NCI-H526 treated with DMSO at 0.1 percent for 48 hours (cell line): ENCODE data around the gene SIN3A.
"Not testable (repeated sequence)": the region's sequence is repeated elsewhere in the genome, so short reads cannot be mapped to it uniquely, and the experiment has no call there.

Experiments used
- DNase-seq: peaks from one replicate; lab custom pipeline; 2025; lab: John Stamatoyannopoulos, UW

The SIN3A gene

DNA sequence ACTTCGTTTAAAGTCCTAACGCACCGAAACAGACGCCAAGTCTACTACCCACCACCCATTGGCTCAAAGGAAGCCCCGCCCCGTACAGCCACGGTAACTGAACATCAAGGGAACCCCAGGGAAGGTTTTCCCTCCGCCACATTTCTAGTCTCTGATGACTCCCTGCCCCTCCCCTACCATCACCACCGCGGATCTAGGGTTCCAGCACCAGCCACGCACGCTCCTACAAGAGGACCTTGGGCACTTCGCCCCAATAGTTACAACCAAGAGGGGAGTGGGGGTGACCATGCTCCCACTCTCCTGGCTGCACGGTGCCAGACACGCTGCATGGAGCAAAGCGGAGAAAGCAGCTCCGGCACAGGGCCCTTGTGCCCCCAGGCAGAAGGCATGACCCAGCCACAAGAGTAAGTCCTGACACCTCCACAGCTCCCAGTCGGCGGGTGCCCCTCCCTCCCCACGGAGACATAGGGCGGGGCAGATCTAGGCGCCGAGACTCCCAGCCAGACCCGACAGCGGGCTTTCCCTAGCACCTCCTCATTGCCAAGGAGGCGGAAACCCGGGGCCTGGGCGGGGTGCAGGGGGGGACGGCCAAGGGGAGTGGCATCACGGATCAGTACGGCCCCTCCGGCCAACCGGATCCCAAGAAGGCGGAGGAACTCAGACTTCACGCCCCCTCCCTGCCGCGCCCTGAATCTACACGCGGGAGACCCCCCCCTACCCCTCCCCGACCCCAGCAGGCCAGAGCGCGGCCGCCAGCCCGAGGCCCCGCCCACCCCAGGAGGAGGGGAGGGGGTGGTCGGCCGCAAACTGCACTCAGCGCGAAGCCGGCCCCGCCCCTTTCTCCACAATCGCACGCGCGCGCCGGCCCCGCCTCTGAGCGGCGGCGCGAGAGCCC lies 936 bp downstream of the SIN3A start:
- DNase-seq, result peak; percentile 85

DNA sequence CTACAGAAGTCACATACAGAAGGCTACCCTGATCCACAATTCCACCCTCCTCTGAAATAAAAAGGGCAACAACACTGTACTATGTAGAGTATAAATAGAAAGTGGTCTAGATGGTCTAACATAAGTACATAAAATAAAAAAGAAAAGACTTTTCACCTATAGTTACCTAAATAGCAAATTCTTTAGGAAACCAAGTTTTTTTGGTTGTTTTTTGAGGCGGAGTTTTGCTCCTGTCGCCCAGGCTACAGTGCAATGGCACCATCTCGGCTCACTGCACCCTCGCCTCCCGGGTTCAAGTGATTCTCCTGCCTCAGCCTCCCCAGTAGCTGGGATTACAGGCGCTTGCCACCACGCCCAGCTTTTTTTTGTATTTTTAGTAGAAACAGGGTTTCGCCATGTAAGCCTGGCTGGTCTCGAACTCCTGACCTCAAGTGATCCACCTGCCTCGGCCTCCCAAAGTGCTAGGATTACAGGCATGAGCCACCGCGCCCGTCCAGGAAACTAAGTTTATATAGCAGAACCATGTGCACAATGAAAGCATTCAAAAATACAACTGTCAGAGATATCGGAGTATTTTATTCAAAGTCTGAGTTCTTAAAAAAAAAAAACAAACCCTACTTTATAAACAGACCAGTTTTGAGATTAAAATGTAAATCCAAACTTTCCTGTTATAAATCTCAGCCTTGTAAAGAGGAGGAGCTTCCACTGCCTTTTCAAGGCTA lies 1.7 kb downstream of the SIN3A start:
- no peak for DNase-seq

DNA sequence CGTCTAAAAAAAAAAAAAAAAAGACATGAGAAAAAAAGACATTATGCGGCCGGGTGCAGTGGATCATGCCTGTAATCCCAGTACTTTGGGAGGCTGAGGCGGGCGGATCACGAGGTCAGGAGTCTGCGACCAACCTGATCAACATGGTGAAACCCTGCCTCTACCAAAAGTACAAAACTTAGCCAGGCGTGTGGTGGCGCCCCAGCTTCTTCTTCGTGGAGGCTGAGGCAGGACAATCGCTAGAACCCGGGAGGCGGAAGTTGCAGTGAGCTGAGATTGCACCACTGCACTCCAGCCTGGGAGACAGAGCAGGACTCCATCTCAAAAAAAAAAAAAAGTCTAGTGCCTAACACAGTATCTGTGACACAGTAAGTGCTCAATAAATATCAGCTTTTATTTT lies 3.3 kb downstream of the SIN3A start:
- DNase-seq, result not testable (repeated sequence)

DNA sequence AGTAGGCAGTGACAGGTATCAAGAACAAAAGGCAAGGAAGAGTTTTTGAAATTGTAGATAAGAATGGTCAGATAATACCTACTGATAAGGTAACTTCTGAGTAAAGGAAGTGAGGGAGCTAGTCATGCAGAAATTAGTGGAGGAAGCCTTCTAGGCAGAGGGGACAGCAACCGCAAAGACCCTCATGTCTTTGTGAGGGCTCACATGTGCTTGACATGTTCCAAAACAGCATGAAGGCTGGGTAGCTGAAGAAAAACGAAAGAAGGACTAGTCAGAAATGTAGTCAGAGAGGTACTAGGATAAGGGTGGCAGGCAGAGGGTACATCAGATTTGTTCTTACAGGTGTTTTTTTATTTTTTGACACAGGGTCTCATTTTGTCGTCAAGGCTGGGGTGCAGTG lies 5.3 kb downstream of the SIN3A start:
- DNase-seq, result no peak

DNA sequence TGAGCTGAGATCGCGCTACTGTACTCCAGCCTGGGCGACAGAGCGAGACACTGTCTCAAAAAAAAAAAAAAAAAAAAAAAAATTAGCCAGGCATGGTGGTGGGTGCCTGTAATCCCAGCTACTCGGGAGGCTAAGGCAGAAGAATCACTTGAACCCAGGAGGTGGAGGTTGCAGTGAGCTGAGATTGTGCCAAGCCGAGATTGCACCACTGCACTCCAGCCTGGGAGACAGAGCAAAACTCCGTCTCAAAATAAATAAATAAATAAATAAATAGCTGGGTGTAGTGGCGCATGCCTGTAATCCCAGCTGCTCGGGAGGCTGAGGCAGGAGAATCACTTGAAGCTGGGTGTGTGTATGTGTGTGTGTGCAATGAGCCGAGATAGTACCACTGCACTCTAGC lies 6.2 kb downstream of the SIN3A start:
- not testable (repeated sequence) for DNase-seq

DNA sequence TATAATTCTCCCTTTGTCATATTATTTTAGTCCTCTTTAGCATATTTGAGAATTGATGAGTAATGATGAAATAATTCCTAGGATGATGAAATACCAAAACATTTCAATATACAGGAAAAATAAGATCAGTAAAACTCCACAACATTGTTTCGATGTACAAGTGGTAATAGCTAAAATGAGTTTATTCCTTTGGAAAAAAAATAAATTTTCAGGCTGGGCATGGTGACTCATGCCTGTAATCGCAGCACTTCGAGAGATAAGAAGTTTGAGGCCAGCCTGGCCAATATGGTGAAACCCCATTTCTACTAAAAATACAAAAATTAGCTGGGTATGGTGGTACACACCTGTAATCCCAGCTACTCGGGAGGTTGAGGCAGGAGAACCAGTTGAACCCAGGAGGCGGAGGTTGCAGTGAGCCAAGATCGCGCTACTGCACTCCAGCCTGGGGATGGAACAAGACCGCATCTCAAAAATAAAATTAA lies 7.5 kb downstream of the SIN3A start:
- not testable (repeated sequence) for DNase-seq

DNA sequence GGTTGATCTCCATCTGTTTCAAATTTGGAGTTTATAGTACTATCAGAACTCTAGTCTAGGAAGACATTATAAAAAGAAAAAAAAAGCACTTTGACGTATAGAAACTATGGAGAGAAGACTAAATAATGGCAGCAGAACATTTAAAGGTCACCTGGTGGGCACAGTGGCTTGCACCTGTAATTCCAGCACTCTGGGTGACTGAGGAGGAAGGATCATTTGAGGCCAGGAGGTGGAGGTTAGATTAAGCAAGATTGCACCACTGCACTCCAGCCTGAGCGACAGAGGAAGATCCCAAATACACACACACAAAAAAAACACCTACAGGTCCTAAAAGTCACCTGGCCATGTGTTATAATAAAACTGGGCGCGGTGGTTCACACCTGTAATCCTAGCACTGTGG lies 13.8 kb downstream of the SIN3A start:
- DNase-seq, result no peak

DNA sequence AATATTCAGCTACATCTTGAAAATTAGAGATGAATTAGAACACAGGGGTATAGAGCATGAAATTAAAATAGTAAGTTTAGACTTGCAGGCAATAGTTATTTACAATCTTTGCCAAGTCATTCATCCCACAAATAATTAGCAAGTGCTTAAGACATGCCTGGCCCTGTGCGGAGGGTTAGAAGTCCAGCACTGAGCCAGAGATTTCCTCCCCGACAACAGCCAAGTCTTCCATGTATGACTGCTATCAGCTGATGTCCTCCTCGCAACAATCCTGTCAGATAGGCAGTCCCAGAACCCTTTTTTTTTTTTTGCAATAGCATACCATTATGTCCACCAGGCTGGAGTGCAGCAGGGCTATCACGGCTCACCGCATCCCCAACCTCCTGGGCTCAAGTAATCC lies 14.6 kb downstream of the SIN3A start:
- DNase-seq, result no peak

DNA sequence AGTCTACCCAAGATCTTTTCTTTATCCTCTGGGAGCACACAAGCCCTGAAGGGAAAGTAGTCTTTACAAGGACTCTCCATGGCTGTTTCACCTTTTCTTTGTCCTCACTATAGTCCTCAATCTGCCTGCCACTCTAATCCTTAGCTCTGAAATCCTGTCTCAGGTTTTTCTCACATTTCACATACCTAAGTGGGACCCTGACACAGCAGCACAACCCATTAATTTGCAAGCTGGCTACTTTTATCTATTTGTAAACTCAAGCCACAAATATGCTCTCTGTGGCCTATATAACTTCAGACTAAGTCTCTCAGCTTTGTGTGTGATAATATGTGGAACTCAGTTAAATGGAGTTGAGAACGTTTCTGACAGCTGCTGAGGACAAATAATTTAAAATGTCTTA lies 19.8 kb downstream of the SIN3A start:
- no peak for DNase-seq

DNA sequence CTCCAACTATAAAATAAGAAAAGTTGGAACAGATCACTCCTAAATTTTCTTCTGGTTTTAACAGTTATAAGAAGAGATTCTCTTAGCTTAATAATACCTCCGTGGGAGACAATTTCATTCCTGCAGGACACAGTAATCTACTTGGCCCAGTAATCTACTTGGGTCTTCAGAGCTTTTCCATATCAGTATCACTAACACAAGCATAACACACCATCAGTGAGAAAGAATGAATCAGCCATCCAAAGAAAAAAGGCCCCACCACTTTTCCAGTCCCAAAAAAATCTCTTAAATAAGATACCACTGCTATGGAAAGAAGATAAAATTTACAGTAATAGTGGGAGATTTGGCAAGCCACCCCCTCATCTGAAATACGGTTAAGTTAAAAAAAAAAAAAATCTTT lies 20.2 kb downstream of the SIN3A start:
- no peak for DNase-seq

DNA sequence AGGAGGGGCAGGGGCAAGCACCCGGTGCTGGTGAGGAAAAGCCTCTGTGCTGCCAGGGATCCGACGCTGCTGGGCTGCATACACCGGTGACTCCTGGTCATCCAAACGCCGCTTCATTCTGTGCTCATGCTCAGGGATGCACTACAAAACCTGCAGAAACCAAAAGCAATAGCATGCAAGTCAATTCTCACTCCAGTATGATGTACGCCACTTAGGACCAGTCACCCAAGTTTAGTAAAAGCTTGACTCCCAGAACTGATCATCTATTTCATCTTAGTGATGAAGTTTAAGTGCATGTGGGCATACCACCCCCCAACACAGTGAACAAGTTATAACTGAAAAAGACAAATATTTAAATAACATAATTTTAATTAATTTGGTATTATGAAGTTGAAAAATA lies 21.2 kb downstream of the SIN3A start:
- no peak for DNase-seq

DNA sequence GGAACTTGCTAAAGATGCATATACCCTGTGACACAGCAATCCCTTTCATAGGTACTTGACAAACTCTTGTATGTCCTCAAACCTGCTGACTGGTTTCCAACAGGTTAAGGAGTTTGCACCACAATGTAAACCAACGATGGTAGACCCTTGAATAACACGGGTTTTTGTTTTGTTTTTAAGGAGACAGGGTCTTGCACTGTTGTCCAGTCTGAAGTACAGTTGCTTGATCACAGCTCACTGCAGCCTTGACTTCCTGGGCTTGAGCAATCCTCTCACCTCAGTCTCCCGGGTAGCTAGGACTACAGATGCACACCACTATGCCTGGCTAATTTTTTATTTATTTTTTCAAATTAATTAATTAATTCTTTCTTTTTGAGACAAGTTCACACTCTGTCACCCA lies 23.3 kb downstream of the SIN3A start:
- no peak for DNase-seq

DNA sequence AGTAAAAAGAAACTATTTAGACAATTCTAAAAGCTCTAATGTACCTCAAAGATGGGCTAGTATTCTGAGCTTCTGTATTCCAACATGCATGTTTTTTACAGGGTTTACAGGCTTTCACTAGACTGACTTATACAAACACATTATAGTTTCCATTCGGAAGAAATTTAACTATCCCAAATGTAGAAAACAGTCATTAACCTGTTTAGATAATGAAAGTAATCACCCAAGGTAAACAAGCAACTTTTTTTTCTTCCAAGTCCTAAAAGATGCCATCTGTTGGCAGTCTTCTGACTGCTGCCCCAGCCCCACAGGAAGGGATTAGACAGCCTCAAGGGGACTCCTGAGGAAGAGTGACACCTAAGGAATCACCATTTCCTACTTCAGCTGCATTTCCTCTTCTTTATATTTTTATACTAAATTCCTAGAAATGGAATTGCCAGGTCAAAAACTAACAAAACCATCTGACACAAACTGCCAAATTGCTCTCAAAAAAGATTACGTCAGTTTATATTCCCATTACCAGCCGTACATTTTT lies 25.5 kb downstream of the SIN3A start:
- no peak for DNase-seq

DNA sequence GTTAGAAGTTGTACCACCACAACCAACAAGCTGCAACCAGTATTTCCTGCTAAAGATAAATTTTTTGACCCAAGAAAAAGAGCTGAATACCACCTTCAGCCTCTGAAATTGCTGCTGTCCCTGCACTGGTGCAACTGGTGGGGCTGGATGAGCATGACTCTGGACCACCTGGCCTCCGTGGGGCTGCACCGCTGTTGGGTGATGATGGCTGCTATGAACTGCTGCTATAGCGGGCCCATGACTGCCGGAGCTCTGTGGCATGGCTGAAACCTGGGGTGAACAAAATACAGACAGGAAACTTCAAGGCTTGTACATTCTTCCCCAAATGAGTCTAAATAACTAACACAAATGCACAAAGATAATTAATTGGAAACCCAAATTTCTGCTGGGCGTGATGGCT lies 28.9 kb downstream of the SIN3A start:
- DNase-seq, result no peak

DNA sequence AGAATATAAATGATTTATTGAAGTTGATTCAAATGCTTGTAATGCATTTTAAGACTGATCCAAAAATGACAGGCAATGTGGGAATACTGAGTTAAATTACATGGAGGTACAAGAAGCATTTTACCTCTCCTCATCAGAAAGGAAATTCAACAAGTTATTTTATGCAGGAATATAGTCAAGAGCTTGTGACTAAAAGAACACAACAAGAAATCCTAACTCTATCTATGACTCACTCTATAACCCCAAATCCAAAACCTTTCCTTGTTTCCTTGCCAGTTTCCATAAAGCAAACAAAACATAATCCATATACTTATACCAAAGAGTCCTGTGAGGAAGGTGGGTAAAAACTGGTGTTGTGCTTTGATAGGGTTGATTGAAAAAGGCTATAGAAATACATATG lies 30.8 kb downstream of the SIN3A start:
- DNase-seq, result no peak

DNA sequence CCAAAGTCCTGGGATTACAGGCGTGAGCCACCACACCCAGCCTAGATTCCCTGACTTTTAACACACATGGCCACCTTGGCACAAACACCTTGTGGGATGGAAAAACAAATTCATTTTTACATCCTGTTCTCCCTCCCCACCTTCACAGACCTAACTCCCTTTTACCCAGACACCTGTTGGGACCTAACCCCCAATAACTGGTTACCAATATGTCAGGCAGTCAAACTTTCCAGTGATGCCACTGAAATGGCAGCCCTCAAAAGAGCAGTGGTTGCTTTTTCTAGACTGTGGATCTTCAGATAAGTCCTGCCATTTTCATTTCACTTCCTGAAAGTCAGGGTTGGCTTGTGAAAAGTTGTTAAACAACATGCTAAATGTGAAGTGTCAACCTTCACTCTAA lies 34.9 kb downstream of the SIN3A start:
- DNase-seq, result no peak

DNA sequence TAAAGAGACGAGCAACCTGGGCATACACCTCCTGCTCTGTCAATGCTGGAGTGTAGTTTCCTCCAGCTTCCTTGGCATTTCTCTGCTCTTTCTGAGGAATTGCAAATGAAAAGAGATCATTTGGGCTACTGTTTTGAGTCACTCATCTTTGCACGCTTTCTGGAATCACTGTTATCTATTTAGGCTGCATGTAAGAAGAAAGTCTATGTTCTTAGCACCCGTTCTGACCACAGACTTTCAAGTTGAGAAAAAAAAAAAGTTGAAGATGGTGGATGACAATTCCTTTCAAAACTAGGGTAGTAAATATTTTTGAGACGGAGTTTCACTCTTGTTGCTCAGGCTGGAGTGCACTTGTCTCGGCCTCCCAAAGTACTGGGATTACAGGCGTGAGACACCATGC lies 41.3 kb downstream of the SIN3A start:
- DNase-seq, result no peak

DNA sequence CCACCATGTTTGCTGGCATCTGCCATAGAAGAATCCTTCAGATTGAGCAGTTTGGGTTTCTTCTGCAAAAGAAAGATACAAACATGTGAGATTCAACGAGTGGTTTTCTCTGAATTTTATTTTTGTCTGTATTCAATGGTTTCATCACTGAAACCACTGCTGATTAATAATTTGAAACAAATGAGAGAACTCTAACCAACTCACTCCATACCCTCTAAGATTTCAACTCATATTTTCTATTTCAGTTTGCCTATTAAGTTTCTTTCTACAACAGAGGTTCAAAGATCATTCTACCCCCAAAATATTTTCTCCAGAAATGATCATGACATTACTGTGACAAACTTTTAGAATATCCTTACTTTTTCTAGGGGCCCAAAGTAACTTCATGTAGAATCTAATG lies 44.4 kb downstream of the SIN3A start:
- no peak for DNase-seq

DNA sequence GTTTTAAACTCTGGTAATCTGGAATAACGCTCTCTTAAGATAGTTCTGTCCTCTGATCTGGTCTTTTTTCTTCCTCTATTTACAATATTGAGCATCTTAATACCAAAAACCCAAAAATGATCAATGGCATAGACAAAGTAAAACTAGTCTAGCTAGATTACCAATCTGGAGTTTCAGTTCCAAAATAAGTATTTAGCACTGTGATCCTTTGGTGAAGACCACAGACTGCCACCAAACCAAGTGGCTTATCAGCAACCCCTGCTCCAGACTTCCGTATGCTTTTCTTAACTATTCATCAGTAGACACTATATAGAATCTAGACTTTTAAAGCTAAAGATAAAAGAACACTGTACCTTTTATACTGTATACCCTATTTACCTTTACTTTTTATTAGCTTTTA lies 47.6 kb downstream of the SIN3A start:
- no peak for DNase-seq

DNA sequence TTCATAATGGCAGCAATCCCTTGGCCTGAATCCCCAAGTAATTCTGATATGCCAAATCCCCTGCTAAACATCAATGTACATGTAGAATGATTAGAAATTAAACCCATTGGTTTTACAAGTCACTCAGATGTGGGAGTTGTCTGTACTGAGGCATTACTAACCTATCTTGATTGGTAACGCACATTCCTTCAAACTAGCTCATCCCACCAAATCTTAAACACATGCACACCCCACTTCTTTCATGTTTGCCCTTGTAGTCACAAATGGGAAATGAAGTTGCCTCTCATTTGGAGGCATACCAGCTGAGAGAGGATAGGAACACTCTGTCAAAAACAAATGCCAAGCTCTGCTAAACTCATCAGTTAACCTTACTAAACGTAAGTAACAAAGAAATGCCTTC lies 54.0 kb downstream of the SIN3A start:
- no peak for DNase-seq

DNA sequence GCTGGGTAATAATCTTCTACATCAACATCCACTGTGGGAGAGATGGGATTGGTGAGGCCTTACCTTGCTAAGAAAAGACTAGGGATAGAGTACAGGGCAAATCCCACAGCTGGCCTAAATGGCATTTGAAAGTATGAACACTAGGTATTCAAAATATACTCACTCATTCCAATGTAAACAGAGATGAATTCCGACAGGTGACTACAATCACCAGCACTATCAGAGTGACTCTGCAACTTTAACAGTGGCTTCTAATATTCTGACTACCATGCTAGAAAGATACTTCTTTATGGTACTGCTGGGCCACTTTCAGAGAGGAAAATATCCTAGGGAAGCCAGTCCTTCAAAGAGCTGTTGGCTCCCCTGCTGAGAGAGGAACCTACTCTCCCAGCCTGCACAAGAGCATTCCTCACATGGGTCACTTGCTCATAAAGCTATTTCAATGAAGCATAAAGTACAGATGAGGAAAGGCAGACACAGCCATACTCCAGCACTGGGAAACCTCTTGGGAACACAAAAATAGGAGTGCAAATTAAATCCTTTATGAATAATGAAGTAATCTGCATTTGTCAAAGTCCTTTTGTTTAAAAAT lies 61.6 kb downstream of the SIN3A start:
- DNase-seq, result no peak

DNA sequence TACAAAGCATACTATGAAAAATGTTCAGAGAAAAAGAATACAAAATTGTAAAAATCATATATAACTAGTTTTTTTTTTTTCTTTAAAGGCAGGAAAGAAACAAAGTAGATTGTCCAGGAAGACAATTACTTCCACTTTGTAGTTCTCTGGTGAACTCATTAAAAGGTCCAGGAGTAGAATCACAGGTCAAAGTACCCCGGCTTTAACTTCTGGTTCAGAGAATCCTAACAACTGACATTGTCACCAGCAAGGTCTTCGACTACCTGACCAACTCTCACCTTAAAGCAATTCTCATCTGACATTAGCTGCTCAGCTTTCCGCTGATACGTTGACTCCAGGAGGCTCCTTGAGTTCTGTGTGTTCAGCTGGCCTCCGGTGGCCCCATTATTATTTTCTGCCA lies 67.5 kb downstream of the SIN3A start:
- not testable (repeated sequence) for DNase-seq

DNA sequence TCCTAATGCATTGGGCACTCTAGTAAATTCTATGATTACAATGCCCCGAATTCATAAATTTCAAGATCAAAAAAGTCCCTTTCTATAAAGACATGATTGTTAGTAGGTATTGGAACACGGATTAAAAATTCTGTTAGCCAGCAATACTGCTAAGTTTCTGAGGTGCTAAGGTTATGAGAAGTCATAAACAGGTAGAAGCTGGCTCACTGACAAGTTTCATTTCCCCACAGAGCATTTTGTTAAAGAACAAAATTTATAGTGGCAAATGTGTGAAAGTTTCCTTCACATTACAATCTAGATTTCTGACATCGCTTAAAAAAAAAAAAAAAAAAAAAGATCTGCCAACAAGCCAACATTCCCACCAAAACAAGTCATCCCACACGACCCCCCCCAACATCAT lies 70.7 kb downstream of the SIN3A start:
- DNase-seq, result no peak
